H1 (cell line): Measurements from ENCODE around the gene ZNF609. TPM values are rescaled to one million over a fixed set of nuclear protein-coding genes. Genes with fewer than 3 reads are reported as not detected.

Experiments used
- CREB1 ChIP-seq: IDR thresholded peaks from 2 replicates; pipeline ENCODE4 v1.6.1; 2012; ENCODE audit warnings: inconsistent platforms
- SIN3A ChIP-seq, 2 experiments: IDR thresholded peaks in 1 of 2; conservative IDR thresholded peaks in 1 of 2; 2 replicates each; pipeline ENCODE4 v1.6.1; 2011 to 2012; ENCODE audit warnings: low read length in 2 of 2, improper control_type of control experiment in 1 of 2, low read depth in 1 of 2, mild to moderate bottlenecking in 1 of 2
- polyA plus RNA-seq, 7 experiments: library from polyadenylated mRNA; depleted of rRNA in 3 of 7; stranded (reverse) in 5 of 7; unstranded in 2 of 7; fragments of >200 nt in 5 of 7; fragments of 200-250 nt in 2 of 7; gene quantifications; 1 replicate in 5 of 7; 2 replicates in 1 of 7; 4 replicates in 1 of 7; pipeline versions ENCODE4 v1.2.1 to v1.2.3, GENCODE V29; 2011 to 2013; ENCODE audit warnings: missing spikeins in 2 of 7, mixed read lengths in 2 of 7
- total RNA-seq: library from RNA; stranded (reverse); fragmentation: NEBNext Ultra II Directional; extraction: Animal tissue kit (Norgen Biotek cat#: 25700); gene quantifications from 2 replicates; pipeline ENCODE4 v1.2.1, GENCODE V29; 2021

ZNF609 gene
- total and polyA plus RNA-seq, 2 of the 8 experiments (the other 6 are each of a cell fraction or from before 2014, with no cell fraction given) = 15.5 to 47.8 TPM

DNA sequence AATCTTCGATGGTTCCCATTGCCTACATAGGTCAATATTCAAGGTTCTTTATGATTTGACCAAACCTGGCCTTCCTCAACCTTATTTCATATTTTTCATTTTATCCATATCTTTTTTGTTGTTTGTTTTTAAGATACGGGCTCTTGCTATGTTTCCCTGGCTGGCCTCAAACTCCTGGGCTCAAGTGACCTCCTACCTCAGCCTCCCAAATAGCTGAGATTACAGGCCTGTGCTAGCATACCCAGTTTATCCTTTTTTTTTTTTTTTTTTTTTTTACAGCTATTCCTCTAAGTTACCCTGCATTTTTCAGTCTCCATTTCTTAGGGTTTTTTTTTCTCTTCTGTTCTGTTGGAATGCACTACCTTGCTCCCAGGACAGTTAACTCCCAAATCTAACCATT is 14.5 kb downstream of the ZNF609 start (continued):
- no peak for TF ChIP-seq SIN3A (conservative IDR thresholded peaks at IDR 0.05 in 1 of 2, IDR thresholded peaks at IDR 0.05 in 1 of 2; ENCODE audit: low read depth in 1 of 2, low read length in 2 of 2)
- no peak for TF ChIP-seq CREB1
- TF ChIP-seq, all 59 proteins: peak for 0
